ENCODE data around the gene HS3ST3A1.

DNA sequence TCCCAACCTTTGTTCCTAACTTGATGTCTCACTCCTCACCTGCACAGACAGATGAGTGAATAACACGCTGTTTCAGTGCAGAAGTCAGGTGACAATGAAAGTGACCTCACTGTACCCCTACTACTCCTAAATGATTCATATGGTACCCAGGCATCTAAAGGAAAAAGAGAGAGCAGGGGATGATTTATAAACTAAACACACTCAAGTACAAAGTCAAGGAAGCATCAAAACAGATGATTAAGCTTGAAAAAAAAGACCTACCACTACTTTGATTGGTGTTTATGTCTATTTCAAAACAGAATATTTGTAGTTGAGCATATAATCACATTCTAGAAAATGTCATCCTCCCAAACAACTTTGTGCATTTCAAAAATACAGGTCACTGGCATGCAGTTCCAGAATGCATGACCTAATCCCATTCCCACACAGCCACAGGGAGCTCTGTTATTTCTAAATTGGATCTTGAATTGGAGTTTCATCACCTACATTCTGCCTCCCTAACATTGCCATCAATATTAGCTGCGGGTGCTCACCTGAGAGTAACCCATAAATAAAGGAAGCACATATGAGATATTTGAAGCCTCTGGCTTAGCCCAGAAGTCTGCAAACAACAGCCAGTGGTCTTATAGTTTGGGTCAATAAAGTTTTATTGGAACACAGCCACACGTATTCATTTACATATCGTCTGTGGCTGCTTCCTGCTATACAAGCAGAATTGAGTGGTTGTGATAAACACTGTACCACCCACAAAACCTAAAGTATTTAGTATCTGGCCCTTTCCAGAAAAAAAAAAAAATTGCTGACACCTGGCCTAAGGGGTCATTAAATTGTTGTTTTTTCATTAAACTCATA, 14.0 kb downstream of the HS3ST3A1 start:
- TF ChIP-seq, protein P1, sequence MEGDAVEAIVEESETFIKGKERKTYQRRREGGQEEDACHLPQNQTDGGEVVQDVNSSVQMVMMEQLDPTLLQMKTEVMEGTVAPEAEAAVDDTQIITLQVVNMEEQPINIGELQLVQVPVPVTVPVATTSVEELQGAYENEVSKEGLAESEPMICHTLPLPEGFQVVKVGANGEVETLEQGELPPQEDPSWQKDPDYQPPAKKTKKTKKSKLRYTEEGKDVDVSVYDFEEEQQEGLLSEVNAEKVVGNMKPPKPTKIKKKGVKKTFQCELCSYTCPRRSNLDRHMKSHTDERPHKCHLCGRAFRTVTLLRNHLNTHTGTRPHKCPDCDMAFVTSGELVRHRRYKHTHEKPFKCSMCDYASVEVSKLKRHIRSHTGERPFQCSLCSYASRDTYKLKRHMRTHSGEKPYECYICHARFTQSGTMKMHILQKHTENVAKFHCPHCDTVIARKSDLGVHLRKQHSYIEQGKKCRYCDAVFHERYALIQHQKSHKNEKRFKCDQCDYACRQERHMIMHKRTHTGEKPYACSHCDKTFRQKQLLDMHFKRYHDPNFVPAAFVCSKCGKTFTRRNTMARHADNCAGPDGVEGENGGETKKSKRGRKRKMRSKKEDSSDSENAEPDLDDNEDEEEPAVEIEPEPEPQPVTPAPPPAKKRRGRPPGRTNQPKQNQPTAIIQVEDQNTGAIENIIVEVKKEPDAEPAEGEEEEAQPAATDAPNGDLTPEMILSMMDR (IDR thresholded peaks at IDR 0.05 in 2 of 3, conservative IDR thresholded peaks at IDR 0.05 in 1 of 3; ENCODE audit: borderline replicate concordance in 1 of 3, insufficient read depth in 1 of 3, low read depth in 2 of 3, low read length in 2 of 3) = no peak
- no peak for TF ChIP-seq ZFX (IDR thresholded peaks at IDR 0.05)
- TF ChIP-seq, protein P2, sequence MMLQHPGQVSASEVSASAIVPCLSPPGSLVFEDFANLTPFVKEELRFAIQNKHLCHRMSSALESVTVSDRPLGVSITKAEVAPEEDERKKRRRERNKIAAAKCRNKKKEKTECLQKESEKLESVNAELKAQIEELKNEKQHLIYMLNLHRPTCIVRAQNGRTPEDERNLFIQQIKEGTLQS (IDR thresholded peaks at IDR 0.05) = no peak
- TF ChIP-seq, protein P3, sequence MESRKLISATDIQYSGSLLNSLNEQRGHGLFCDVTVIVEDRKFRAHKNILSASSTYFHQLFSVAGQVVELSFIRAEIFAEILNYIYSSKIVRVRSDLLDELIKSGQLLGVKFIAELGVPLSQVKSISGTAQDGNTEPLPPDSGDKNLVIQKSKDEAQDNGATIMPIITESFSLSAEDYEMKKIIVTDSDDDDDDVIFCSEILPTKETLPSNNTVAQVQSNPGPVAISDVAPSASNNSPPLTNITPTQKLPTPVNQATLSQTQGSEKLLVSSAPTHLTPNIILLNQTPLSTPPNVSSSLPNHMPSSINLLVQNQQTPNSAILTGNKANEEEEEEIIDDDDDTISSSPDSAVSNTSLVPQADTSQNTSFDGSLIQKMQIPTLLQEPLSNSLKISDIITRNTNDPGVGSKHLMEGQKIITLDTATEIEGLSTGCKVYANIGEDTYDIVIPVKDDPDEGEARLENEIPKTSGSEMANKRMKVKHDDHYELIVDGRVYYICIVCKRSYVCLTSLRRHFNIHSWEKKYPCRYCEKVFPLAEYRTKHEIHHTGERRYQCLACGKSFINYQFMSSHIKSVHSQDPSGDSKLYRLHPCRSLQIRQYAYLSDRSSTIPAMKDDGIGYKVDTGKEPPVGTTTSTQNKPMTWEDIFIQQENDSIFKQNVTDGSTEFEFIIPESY (IDR thresholded peaks at IDR 0.05; ENCODE audit: extremely low read depth, insufficient replicate concordance, low read length) = no peak
- TF ChIP-seq CEBPB (IDR thresholded peaks at IDR 0.05; ENCODE audit: low read depth) = no peak
- no peak for TF ChIP-seq POLR2A (IDR thresholded peaks at IDR 0.05; ENCODE audit: borderline replicate concordance, extremely low read depth, insufficient read depth, insufficient read length)
- no peak for TF ChIP-seq YY1 (IDR thresholded peaks at IDR 0.05; ENCODE audit: extremely low read depth, insufficient replicate concordance, low read depth, low read length)
- no peak for TF ChIP-seq RAD21 (IDR thresholded peaks at IDR 0.05; ENCODE audit: low read depth)
- TF ChIP-seq POLR2AphosphoS5 (IDR thresholded peaks at IDR 0.05; ENCODE audit: low read depth, low read length) = no peak
